ENCODE measurements around the gene DHRS13.
"Not testable (repeated sequence)": the region's sequence is repeated elsewhere in the genome, so short reads cannot be mapped to it uniquely, and the experiment has no call there.

The DHRS13 gene

GRCh38 chr17:28848667-28849066, 54.2 kb downstream of the DHRS13 start:
- H3K4me3 ChIP-seq (ENCODE audit: low read depth, low read length) = not testable (repeated sequence)
- DNase-seq (ENCODE audit: low read depth) = peak; percentile 70
- TF ChIP-seq CTCF (IDR thresholded peaks at IDR 0.05; ENCODE audit: low read depth, low read length) = peak; percentile 63
